GM21786 (cell line): ENCODE measurements around the gene CHTF8.
A peak's percentile ranks its signal among the peaks of the same experiment; 100 is the strongest.
"Not testable (repeated sequence)": the region's sequence is repeated elsewhere in the genome, so short reads cannot be mapped to it uniquely, and the experiment has no call there.

Experiments used
- ATAC-seq: cut with Tn5 transposase; IDR thresholded peaks from one replicate; pipeline ENCODE4 v1.9.1; 2021; ENCODE audit not compliant: unreplicated experiment

CHTF8 gene

DNA sequence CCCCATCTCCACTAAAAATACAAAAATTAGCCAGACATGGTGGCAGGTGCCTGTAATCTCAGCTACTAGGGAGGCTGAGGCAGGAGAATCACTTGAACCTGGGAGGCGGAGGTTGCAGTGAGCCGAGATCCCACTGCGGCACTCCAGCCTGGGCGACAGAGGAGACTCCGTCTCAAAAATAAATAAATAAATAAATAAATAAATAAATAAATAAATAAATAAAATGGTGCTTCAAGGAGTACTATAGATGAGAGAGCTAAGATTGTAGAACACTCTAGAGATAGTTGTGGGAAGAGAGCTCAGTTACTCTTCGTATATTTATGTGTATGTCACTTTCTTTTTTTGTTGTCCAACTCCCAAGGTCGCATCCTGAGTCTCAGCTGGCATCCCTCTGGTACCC is 7.1 kb upstream of the CHTF8 start:
- not testable (repeated sequence) for ATAC-seq

DNA sequence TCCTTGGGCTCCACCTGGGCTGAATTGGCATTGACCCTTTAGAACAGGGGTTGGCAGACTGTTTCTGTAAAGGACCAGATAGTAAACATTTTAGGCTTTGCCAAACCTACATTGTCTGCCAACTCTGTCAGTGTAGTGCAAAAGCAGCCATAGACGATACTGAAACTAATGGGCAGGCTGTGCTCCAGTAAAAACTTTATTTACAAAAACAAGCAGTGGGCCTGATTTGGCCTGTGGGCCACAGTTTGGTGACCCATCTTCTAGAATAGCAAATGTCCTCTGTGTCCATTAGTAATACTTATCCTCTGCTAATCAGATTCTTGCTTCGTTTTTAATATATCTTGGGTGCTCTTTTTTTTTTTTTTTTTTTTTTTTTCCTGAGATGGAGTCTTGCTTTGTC is 6.2 kb upstream of the CHTF8 start:
- no peak for ATAC-seq

DNA sequence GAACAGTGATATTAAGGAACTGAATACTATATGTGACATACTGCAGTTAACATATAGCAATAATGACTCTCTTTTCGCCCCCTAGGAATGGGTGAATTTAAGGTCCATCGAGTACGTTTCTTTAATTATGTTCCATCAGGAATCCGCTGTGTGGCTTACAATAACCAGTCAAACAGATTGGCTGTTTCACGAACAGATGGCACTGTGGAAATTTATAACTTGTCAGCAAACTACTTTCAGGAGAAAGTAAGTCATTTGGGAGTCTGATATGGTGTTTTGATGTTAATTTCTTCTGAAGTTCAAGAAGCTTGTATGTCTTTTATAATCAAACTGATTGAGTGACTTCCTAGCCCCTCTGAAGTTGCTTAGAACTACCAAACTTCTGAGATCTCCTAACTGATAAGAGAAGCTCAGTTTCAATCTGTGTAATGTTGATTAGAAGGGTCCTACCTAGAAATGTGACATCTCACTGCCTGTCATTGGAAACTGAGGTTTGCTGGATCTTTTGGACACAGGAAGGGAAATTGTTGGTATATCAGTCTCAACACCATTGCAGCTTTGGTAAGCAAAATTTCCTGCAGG is 1.1 kb upstream of the CHTF8 start:
- no peak for ATAC-seq

DNA sequence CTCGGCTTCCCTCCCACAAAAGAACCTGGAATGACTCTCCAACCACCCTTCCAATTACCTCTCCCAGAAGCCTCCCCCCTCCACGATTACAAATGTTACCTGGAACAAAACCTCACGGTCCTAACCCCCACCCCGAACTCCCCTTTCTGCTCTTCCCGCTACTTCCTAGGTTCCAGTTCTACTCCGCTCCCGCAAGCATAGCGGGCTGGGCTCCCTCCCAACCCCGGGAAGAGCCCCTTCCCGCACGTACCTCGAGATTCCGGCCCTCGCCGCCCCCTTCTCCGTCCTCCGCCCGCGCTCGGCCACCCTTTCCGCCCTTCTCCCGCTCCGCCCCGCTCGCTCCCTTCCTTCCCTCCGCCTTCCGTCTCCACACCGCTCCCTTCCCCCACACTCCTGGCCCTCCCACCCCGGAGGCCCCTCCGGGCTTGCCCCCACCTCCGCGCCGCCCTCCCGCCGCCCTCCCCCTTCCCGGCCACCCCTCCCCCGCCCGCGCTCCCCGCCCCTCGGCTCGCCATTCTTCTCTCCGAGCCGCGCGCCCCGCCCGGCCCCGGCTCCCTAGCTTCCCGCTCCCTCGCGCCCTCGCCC is 457 bp downstream of the CHTF8 start:
- ATAC-seq = peak; percentile 38

DNA sequence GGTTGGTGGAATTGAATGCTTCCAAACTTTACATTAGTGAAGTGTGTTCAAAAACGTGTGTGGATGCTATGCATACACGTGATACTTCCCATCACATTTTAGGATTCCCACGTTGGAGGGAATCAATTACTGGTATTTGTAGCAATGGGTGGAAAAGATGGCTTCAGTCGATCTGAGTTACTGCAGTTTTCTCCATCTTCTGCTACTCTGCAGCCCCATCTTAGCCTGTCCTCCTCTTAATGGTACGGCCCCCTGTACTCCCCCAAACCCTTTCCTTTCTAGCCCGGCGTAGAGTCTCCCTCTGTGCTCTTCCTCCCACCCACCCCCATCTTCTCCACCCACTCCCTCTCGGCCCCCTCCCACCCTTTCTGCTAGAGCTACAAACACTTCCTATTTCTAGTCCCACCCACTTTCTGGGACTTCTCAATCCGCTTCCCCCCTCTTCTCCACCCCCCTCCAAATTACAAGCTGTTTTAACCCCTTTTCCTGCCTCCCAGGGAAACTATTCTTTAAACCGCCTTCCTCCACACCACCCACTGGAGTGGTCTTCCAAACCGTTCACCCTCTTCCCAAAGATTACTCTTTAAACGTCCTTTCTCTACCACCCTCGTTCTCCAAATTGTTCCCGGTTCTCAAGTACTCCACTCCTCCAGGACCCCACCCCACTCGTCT is 1.1 kb downstream of the CHTF8 start:
- ATAC-seq = no peak

DNA sequence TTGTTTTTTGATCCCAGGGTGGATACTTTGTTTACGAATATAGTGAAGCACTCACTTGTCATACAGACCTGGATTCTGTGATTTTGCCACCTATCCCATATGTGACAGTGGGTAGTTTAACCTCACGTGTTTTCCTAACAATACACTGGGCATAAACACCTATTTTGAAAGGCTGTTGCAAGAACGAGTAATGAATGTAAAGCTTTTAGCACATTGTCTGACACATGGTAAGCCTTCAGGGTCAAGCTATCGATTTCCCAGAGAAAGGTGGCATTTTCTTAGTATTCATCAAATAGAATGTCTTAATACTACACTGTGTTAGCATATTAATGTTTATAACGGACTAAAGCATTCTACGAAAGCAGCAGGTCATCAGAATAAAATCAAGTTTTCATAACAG is 1.9 kb downstream of the CHTF8 start:
- ATAC-seq = no peak

DNA sequence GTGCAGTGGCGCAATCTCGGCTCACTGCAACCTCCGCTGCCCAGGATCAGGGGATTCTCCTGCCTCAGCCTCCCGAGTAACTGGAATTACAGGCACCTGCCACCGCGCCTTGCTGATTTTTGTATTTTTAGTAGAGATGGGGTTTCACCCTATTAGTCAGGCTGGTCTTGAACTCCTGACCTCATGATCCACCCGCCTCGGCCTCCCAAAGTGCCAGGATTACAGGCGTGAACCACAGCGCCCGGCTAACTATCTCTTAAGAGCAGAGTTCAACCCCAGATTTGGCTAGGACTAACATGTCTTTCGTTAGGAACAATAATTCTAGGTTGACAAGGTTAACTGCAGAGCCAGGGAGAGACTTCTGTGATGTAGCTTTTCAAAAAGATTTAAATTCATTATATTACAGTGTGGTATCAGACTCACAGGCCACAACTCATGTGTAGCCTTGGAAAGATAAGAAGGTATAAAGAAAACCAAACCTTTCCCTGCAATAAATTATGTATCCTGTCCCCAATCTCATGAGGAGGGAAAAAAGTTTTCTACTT is 4.3 kb downstream of the CHTF8 start:
- ATAC-seq = no peak

DNA sequence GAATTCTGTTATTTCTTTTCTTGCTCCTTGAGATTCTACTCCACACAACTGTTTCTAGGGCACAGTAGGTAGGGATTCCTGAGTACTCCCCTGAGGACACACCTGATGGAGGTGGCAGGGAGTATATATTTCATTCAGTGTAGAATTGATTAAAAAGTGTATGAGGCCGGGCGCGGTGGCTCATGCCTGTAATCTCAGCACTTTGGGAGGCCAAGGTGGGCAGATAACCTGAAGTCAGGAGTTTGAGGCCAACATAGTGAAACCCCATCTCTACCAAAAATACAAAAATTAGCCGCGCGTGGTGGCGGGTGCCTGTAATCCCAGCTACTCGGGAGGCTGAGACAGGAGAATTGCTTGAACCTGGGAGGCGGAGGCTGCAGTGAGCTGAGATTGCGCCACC is 5.6 kb downstream of the CHTF8 start:
- not testable (repeated sequence) for ATAC-seq

DNA sequence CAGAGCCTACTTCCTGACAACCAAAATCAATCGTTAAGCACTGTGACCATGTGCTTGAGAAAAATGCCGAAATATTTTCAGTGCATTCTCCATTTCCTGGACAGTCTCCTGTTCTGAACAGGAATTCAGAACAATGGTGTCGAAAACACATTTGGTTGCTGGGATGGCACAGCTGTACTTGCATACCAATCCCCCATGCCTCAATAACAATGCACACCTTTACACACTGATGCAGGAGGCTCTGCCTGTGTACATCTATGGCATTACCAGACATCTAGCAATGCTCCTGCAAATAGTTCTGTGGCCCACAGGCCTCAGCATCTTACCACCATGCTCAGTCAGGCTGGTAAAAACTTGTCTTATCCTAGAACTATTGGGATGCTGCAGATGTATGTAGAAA is 6.2 kb downstream of the CHTF8 start:
- ATAC-seq = no peak

DNA sequence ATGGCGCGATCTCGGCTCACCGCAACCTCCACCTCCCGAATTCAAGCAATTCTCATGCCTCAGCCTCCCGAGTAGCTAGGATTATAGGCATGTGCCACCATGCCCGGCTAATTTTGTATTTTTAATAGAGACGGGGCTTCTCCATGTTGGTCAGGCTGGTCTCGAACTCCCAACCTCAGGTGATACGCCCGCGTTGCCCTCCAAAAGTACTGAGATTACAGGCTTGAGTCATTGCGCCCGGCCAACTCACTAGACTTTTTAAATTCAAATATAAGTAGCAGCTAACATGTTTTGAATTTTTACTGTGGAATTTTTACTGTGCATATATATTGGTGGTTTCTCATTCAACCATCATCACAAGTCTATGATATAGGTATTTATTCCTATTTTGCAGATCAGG is 7.4 kb downstream of the CHTF8 start:
- not testable (repeated sequence) for ATAC-seq

DNA sequence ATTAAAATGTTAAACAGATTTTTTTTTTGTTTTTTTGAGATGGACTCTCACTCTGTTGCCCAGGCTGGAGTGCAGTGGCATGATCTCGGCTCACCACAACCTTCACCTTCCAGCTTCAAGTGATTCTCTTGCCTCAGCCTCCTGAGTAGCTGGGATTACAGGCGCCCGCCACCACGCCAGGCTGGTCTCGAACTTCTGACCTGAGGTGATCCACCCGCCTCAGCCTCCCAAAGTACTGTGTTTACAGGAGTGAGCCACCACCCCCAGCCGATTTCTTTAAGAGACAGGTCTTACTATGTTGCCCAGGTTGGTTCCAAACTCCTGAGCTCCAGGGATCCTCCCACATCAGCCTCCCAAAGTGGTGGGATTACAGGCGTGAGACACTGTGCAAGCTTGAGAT is 8.0 kb downstream of the CHTF8 start:
- not testable (repeated sequence) for ATAC-seq

DNA sequence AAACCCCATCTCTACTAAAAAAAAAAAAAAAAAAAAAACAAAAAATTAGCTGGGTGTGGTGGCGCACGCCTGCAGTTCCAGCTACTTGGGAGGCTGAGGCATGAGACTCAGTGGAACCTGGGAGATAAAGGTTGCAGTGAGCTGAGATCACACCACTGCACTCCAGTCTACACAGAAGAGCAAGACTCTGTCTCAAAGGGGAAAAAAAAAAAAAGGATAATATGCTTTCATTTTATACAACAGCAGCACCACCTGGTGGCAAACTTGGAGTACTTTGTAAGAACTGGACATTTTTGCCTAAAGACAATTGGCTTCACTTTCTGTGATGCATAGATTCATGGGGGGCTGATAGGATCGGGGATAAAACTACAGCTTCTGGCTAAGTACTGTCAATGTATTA is 8.5 kb downstream of the CHTF8 start:
- no peak for ATAC-seq

DNA sequence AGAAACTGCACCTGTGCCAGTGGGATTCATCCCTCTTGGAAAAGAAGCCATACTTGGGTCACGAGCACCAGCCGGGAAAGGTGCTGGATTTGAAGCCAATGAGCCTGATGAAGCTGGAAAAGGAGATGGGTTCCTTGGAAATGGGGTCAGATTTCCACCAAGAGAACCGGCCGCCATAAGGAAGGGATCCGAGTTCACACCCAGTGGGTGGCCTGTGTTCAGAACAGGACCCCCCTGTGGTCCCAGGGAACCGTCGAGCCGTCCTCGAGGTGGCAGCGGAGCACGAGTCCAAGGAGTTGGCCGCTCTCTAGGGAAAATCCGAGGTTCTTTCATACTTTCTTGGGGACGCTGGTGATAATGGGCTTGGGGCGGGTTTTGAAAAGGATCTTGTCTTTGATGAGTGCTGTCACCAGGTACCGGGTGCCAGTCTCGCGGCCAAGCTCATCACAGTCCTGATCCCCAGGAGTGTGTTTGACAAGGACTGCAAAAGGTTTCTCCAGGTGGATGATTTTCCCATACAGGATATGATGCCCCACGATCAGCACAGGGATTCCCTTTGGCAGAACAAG is 12.2 kb downstream of the CHTF8 start:
- ATAC-seq = no peak

DNA sequence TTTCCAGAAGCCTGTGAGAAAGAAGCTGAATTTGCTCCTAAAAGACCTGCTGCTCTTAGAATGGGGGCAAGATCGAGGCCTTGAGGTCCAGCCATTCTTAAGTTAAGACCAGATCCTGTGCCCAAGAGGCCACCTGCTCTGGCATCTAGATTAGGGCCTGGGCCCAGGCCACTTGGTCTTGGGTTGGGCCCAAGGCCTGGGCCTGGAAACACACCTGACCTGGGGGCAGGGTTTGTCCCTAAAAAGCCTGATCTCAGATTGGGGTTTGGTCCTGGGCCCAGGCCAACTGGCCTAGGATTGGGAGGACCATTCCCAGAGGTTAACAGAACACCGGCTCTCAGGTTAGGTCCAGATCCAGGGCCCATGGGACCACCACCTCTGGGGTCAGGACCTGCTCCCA is 12.9 kb downstream of the CHTF8 start:
- no peak for ATAC-seq

DNA sequence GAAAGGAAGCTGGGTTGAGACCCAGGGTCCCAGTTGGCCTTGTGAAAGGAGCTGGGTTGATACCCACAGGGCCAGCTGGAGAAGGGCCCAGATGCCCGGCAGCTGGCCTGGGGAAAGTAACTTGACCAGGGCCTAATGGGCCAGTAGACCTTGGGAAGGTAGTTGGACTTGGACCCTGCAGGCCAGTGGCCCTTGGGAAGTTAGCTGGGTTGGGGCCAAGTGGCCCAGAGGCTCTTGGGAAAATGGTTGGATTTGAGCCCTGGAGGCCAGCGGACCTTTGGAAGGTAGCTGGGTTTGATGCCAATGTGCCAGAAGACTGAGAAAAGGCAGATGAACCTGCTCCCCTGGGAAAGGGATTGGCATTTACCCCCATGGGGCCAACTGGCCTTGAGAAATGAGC is 13.4 kb downstream of the CHTF8 start:
- no peak for ATAC-seq

DNA sequence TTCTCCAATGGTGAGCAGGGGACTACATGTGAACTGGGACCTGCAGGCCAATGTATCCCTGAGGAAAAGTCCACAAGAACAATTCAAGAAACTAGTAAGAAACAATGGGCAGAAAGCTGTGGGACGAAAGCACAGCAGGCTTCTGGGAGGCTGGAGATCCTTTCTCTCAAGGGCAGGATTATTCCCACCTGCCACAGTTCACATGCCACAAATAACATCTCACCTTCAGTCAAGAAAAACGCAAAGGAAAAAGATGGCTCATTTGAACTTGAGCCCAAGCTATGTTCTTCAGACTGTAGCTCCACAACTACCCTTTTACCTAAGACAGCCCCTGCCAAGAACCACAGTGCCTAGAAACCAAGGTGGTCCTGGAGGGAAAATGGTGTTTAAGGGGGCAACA is 13.9 kb downstream of the CHTF8 start:
- no peak for ATAC-seq

DNA sequence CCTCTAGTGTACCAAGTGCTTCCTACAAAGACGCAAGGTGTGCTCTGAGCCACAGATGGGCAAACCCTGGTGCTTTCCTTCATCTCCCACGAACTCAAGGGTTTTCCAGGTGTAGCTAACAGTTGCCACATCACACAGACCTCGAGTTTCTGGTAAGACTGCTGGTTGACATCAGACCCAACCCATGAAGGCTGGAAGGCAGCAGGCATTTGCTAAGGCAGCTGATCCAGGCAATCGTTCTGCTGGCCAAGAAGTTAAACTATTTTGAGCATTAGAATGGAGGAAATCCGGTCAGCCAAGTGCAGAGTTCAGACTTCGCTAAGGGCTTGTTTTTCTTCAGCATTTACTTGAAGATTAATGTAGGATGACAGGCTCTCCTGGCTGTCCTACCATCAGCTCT is 15.5 kb downstream of the CHTF8 start:
- no peak for ATAC-seq

DNA sequence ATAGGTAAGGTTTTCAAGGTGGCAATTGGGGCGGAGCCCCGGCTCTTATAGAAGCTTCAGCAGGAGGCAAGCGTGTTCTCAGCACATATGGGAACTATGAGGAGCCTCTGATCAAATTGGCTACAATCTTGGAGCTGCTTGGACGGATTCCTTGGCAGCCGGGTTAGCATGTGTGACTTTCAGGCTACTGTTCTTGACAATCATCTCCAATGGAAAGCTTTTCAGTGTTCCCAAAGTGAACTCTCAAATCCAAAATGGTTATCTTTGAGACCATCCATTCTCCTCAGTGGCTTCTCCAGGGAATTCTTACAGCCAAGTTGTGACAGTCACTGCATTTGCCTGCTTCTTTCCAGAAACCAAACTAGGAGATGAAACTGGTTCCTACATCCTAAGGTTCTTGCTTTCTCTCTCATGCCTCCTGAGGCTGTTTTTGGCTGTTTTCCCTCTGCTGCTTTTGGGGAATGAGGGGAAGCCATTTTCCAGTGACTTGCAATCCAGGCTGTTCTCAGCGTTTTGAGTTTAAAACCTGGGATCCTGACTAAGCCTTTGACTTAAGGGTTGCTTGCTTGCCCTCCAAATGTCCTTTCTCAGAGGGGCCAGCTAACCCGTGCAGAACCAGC is 16.0 kb downstream of the CHTF8 start:
- no peak for ATAC-seq

DNA sequence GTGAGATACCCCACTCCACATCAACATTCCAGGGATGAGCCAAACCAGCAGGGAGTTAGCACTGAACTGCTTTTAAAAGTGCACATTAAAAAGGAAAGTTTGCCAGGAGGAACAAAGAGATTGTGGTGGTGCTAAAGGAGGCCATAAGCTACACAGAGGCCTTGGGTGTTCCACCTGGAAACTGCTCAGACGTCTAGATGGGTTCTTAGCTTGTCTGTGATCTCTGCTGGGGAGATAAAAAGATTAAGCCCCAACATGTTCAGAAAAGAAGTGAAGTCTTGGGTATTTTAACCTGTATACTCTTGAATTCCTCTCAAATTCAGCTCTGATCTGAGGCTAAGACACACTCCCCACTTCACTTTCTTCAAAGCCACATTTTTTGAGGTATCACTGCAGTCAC is 16.6 kb downstream of the CHTF8 start:
- no peak for ATAC-seq

DNA sequence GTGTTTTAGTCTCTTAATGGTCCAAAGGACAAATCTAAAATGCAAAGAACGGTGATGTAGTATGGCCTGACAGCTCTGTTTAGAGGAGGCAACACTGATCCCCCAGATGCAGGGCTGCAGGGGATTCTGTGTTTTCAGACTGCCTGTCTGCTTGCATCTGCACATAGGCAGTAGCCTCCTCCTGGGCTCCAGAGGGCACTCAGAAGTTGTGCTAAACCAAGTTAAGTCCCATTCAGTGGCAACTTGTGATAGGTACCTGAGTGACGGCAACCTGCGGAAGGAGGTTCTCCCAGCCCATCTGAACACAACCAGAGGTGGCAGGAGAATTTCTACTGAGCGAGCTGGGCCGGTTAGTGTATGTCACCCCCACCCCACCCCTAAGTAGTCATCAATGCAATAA is 17.0 kb downstream of the CHTF8 start:
- ATAC-seq = no peak

DNA sequence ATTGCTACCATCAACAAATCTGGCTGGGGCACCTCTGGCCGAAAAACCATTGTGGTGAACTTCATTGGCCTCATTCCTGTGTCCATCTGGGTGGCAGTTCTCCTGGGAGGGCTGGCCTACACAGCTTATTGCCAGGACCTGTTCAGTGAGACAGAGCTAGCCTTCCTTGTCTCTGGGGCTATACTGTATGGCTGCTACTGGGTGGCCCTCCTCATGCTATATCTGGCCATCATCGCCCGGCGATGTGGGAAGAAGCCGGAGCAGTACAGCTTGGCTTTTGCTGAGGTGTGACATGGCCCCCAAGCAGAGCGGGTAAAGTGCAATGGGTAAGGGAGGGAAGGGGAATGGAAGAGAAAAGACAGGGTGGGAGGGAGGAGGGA is 17.4 kb downstream of the CHTF8 start:
- ATAC-seq = no peak
